RWPE1 (cell line): ENCODE results near the gene ANKS4B.

ENCODE experiments used
- CTCF ChIA-PET: fragments of 350-600 bp; sonication (Branson Sonifier 250); formaldehyde crosslinking; extraction: SDS; loops from one replicate; lab custom pipeline; 2021; lab: Yijun Ruan, JAX
- POLR2A ChIA-PET: fragments of 400-600 bp; formaldehyde crosslinking; extraction: SDS; loops from one replicate; lab custom pipeline; 2020; ENCODE audit warnings: antibody characterized with exemption; ENCODE audit not compliant: low non-redundant PET; lab: Yijun Ruan, JAX
- DNase-seq: peaks from one replicate; pipeline ENCODE4 v3.0.0; 2012; ENCODE audit warnings: low spot score
- H3K27ac ChIP-seq: fragments of 450-650 bp; 2 replicates; pipeline ENCODE4 v1.5.1; 2017
- TF ChIP-seq, protein P1 (sequence below): fragments of 450-650 bp; conservative IDR thresholded peaks from 2 replicates; pipeline ENCODE4 v1.5.1; 2017; ENCODE audit warnings: low read depth, mild to moderate bottlenecking

The ANKS4B gene

DNA sequence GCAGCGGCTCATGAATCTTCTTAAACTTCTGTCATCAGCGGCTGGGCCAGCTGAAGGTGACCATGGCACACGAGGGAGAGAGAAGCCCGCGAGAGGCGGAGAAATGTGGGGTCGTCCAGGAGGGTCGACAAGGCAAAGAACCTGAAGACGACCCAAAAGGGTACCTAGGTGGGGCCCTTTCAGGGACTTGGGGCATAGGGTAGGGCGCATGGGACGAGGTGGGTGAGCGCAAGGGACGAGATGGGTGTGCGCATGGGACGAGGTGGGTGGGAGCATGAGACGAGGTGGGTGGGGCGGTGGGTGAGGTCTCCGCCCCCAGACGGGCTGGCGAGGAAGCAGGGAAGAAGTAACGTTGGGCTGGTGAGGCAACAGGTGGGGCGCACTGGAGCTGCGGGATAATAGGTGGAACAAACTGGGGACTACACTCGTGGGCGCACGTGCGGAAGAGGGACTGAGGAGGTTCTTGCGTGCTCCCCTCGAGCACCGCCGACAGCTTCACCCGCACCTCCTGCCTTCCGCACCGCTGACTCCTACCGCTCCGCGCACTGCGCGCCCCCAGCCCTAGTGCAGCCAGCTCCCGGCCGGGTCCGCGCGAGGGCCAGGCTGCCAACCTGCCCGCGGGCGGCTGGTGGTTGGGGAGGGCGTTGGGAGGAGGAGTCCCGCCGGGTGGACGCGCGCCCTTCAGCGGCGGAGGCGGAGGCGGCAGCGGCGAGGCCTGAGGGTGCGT, 67.8 kb downstream of the ANKS4B start:
- TF ChIP-seq, protein P1, sequence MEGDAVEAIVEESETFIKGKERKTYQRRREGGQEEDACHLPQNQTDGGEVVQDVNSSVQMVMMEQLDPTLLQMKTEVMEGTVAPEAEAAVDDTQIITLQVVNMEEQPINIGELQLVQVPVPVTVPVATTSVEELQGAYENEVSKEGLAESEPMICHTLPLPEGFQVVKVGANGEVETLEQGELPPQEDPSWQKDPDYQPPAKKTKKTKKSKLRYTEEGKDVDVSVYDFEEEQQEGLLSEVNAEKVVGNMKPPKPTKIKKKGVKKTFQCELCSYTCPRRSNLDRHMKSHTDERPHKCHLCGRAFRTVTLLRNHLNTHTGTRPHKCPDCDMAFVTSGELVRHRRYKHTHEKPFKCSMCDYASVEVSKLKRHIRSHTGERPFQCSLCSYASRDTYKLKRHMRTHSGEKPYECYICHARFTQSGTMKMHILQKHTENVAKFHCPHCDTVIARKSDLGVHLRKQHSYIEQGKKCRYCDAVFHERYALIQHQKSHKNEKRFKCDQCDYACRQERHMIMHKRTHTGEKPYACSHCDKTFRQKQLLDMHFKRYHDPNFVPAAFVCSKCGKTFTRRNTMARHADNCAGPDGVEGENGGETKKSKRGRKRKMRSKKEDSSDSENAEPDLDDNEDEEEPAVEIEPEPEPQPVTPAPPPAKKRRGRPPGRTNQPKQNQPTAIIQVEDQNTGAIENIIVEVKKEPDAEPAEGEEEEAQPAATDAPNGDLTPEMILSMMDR, result peak; percentile 35
- DNase-seq, result peak; percentile 91
- ChIA-PET POLR2A (interaction anchor here (0.7 to 1.9 kb wide), 2 partner anchors 43 to 142 kb away, joined by 3 to 7 read pairs; no protein-coding TSS in a partner anchor), CTCF (interaction anchor here (0.6 to 2.1 kb wide), 15 partner anchors 13 to 1018 kb away, joined by 3 to 32 read pairs (median 4); partner anchors contain the start of genes ERI2, LDAF1 and REXO5)
- peak overlapping the region; percentile 97 for H3K27ac ChIP-seq

GRCh38 chr16:21301895-21302291, 68.4 kb downstream of the ANKS4B start:
- no peak for DNase-seq
- H3K27ac ChIP-seq, result peak overlapping the region; percentile 97
- ChIA-PET CTCF (interaction anchor here (1.9 to 2.1 kb wide), 2 partner anchors 13 to 144 kb away, joined by 12 to 32 read pairs; partner anchors contain the start of gene LDAF1), POLR2A (interaction anchor here (0.7 to 1.9 kb wide), 2 partner anchors 43 to 143 kb away, joined by 3 to 7 read pairs; no protein-coding TSS in a partner anchor)
- TF ChIP-seq, protein P1, result 0 out of 2 replicates have a peak, but pooled peaks have one; percentile 2

- ChIA-PET CTCF (interaction anchor here (1.5 kb wide), 1 partner anchor 114 kb away, joined by 6 read pairs; no protein-coding TSS in a partner anchor), POLR2A (interaction anchor here (0.6 kb wide), 2 partner anchors 143 to 1070 kb away, joined by 3 read pairs; no protein-coding TSS in a partner anchor)
- TF ChIP-seq, protein P1, result no peak
- no peak for DNase-seq
- peak overlapping the region; percentile 97; the same call in 1 of the 2 replicates for H3K27ac ChIP-seq
These were observed 69.0 kb downstream of the ANKS4B start for GRCh38 chr16:21302454-21302853.

DNA sequence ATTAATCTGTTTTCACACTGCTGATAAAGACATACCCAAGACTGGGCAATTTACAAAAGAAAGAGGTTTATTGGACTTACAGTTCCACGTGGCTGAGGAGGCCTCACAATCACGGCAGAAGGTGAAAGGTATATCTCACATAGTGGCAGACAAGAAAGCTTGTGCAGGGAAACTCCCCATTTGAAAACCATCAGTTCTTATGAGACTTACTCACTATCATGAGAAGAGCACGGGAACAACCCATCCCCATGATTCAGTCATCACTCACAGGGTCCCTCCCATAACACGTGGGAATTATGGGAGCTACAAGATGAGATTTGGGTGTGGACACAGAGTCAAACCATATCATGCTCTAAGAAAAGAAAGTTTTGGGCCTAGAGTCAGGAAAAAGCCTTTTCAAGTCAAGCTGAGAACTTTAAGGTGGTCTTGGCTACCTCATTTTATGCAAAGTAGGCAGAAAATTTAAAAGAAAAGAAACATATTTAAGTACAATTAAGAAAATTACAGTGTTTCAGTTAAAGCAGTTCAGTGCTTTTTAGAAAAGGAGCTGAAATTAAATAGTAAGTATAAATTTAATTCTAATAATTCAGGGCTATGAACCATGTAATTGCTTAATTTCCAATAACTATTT, 69.5 kb downstream of the ANKS4B start:
- CTCF ChIA-PET, result interaction anchor here (1.5 kb wide), 1 partner anchor 115 kb away, joined by 6 read pairs; no protein-coding TSS in a partner anchor
- POLR2A ChIA-PET, result interaction anchor here (0.6 kb wide), 2 partner anchors 144 to 1071 kb away, joined by 3 read pairs; no protein-coding TSS in a partner anchor
- TF ChIP-seq, protein P1, result no peak
- peak; percentile 88 for DNase-seq
- 0 out of 2 replicates have a peak overlapping the region, but pooled peaks have one; percentile 97 for H3K27ac ChIP-seq
